C4-2B (cell line): ENCODE results near the gene SPRED2.

Experiments used
- CTCF ChIP-seq: fragments of 450-650 bp; conservative IDR thresholded peaks from 2 replicates; pipeline ENCODE4 v1.5.1; 2017; ENCODE audit warnings: mild to moderate bottlenecking
- ZFX ChIP-seq: fragments of 450-650 bp; IDR thresholded peaks from 2 replicates; pipeline ENCODE4 v1.6.1; 2017

- TF ChIP-seq CTCF (no peak), ZFX (no peak)
These were observed 39.4 kb downstream of the SPRED2 start for GRCh38 chr2:65393046-65393445.
